Endometrial microvascular endothelial cells (primary cell): ENCODE results near the gene WDR90. TPM values are rescaled to one million over a fixed set of nuclear protein-coding genes. Genes with fewer than 3 reads are reported as not detected.
"Not testable (repeated sequence)": the region's sequence is repeated elsewhere in the genome, so short reads cannot be mapped to it uniquely, and the experiment has no call there.

Source experiments
- in situ Hi-C: cut with HindIII; loops from 2 replicates; pipeline ENCODE4 v1.10.0; 2017; ENCODE audit warnings: low sequenced_read_pairs, low pct_unique_long_range_greater_than_20kb; ENCODE audit errors: inconsistent ontology term
- total RNA-seq: library from RNA; depleted of rRNA; stranded (reverse); fragments of >200 nt; gene quantifications from one replicate; pipeline ENCODE4 v1.2.3, GENCODE V29; 2015; ENCODE audit errors: inconsistent ontology term

WDR90 gene
- total RNA-seq, 1 donor from 2014 or later: 39.7 TPM

DNA sequence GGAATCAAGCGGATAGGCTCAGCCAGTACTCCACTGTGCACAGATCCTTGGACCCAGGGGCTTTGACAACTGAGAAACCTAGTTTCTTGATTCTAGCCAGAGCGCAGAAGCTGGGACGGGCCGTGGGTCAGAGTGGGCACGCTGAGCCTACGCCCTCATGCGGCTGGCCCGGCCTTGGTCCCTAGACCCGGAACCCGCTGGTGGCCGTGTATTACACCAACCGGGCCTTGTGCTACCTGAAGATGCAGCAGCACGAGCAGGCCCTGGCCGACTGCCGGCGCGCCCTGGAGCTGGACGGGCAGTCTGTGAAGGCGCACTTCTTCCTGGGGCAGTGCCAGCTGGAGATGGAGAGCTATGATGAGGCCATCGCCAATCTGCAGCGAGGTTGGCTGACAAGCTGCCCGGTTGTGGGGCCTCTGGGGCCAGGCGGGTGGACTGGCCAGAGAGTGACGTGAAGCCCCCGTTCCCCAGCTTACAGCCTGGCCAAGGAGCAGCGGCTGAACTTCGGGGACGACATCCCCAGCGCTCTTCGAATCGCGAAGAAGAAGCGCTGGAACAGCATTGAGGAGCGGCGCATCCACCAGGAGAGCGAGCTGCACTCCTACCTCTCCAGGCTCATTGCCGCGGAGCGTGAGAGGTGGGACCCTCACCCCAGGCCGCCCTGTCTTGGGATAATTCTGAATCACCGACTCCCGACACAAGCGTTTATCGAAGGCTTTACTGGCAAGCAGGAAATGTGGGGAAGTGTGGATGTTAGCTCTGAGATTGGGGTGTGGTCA is 32.0 kb downstream of the WDR90 start:
- in situ Hi-C loops: no loop called here

DNA sequence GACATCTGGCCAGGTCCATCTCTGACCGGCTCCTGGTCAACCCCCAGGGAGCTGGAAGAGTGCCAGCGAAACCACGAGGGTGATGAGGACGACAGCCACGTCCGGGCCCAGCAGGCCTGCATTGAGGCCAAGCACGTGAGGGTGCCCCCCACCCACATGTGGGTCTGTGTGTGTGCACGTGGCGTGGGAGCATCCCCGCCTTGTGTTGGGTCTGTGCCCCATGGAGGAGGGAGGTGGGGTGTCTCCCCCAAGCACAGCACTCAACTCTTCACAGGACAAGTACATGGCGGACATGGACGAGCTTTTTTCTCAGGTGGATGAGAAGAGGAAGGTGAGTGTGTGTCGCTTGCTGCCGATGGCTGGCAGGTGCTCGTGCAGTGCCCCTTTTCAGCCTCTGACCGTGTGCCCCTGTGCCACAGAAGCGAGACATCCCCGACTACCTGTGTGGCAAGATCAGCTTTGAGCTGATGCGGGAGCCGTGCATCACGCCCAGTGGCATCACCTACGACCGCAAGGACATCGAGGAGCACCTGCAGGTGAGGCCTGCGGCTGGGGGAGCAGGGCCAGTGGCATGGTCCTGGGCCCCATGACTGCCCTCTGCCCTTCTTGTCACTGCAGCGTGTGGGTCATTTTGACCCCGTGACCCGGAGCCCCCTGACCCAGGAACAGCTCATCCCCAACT is 32.7 kb downstream of the WDR90 start:
- in situ Hi-C loops: no loop called here

DNA sequence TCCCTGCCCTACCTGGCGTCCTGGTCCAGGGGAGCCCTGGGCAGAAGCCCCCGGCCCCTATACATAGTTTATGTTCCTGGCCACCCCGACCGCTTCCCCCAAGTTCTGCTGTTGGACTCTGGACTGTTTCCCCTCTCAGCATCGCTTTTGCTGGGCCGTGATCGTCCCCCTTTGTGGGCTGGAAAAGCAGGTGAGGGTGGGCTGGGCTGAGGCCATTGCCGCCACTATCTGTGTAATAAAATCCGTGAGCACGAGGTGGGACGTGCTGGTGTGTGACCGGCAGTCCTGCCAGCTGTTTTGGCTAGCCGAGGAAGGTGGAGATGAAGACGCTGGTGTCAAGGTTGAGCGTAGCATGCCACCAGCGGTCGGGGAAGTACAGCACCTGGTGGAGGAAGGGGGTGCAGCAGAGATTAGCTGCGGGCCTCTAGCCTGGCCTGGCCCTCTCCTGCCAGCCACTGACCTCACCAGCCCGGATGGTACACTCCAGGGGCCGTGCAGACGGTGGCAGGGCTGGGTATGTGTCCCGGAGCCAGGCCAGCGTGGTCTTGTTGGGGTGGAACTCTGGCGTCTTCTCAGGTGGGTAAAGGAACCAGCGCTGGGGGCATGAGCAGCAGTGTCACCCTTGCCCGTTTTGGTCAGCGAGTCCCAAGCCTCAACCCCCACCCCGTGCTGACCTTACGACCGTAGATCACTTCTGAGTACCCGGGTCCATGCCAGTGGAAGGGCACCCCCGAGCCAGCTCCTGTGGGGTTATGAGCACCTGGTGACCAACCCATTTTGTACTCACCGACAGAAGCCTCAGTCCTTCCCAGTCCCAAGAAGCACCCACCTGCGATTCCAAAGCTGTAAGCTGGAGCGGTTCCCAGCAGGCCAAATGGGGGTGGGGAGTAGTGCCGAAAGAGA is 33.6 kb downstream of the WDR90 start:
- in situ Hi-C loops: no loop called here

DNA sequence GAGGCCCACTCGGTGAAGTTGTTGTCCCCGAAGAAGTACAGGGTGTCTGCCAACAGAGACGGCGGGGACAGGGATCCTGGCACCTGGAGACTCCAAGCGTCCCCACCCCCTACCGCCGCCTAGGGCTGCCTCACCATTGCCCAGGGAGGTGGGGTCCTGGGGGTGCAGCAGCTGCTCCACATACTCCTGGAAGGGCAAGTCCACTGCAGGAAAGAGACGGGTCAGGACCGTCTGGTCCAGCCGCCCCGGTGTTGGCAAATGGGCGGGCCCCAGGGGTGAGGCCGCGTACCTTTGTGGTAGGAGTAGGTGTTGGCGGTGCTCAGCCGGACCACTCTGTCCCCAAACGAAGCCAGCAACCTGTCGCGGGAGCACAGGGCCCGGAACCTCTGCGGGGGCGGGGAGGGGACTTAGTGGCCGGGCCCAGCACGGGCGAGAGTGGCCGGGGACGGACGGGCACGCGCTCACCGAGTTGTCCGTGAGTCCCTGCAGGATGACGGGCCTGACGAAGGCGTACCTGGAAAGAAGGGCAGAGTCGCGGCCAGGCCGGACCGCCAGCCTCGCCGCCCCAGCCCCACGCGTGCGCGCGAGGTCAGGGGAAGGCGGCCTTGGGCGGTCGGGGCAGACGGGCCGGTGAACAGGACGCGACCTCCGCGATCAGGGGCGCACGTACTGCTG is 34.4 kb downstream of the WDR90 start:
- in situ Hi-C loops: no loop called here

DNA sequence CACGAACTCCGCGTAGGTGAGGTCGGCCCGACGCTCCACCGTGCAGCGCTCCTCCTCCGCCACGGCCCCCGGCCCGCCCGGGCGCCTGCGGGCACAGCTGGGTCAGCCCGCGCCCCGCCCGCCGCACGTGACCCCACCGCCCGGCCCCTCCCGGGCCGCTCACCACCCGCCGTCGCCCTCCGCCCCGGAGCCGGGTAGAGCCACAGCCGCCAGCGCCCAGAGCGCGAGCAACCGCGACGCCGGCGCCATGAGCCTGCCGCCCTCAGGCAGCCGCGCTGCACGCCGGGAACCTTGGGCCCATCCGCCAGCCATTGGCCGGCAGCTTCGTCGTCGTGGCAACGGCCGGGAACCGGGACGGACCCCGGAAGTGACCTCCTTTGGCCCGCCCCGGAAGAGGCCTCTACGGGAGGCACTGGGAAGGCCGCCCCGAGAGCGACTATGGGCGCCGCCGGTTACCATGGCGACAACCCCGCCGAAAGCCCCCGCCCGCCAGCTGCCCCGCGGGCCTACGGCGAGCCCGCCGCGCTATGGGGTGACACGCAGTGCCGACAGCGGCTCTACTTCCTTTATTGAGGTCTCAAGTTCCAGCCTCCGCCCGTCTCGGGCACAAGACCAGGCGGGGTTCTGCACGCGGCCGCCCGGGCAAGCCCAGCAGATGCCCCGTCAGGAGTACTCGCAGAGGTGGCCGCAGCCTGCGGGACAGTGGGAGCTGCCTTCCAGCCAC is 35.1 kb downstream of the WDR90 start, which contains the start of gene JMJD8:
JMJD8 (minus strand) TSS at position 264 of the 724 bp plus-strand sequence; CDS start at position 249, 15 bp downstream.
- in situ Hi-C loops: no loop called here

DNA sequence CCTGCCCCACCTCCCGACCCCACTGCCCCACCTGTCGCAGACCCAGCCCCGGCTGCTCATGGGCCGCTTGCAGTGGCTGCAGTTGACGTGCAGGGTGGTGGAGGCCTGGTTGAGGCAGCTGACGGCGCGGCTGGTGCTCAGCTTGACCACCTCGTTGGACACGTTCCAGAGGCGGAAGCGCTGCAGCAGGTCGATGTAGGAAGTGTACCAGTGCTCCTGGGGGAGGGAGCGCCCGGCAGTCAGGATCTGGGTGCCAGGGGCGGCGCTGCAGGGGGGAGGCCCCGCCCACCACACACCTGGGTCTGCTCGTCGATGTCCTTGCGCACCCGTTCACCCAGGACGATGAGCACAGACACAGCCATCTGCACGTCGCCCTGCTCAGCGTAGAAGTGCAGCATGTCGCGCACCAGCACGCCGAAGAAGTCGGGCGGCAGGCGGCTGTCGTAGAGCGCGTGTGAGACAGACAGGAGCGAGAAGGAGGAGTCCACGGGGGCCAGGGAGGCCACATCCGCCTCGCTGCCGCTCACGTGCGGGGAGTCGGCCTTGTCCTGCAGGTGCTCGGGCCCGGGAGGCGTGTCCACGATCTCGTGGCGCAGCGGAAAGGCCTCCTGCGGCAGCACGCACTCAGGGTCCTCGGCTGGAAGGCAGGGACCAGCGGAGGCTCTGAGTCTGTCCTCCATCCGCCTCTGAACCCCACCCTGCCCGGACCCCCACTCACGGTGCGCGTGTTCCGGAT is 36.0 kb downstream of the WDR90 start:
- in situ Hi-C loops: no loop called here

DNA sequence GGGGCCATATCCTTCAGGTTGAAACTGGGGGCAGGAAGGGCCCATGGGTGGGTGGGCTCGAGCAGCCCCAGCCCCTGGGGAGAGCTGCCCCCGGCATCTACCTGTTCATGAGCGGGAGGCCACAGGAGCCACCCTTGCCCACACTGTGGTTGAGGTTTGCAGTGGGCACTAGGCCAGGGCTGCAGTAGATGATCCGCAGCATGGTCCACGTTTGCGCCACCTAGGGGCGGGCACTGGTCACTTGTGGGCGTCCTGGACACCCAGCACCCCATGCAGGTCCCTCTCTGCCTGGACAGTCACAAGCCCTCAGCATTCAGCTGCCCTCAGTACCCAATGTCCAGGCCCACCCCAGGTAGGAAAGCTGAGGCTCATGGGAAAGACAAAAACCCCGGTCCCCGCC is 36.8 kb downstream of the WDR90 start:
- in situ Hi-C loops: no loop called here

DNA sequence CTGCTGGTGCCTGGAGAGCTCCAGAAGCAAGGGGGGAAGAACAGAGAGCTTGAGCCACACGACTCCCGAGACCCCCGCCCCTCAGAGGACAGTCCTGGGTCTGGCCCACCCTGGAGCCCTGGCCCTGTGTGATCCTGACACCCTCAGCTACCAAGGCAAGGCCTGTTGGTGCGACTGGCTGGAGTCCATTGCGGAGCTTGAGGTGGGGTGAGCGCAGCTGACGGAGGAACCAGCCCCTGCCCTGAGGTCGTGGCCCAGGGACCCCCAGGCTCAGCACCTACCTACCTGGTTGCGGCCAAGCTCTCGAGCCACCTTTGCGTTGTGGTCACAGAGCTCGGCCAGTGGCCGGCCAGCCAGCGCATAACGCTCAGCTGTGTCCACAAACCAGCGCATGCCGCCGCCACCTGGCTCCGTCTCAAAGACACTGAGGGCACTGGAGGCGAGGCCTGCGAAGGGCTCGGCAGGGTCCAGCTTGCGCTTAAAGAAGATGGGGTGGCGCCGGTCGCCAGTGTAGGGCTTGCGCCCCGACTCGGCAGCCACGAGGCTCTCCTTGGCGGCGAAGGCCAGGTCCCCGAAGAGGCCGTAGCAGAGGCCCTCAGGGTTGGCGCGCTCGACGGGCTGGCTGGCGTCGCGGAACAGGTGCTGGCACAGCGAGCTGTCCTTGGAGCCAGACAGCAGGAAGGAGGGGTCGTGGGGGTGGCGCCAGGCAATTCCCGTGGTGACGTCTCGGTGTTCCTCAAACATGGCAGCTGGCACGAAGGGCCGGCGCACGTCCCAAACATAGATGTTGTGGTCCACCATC is 37.5 kb downstream of the WDR90 start:
- in situ Hi-C loops: no loop called here

GRCh38 chr16:687499-687898 is 38.3 kb downstream of the WDR90 start:
- in situ Hi-C loops: no loop called here

GRCh38 chr16:689175-689897 is 40.2 kb downstream of the WDR90 start:
- in situ Hi-C loops: no loop called here

- in situ Hi-C loops: not testable (repeated sequence)
These were observed 42.1 kb downstream of the WDR90 start for GRCh38 chr16:691242-691641.

GRCh38 chr16:692356-693108 is 43.4 kb downstream of the WDR90 start:
- in situ Hi-C loops: no loop called here

DNA sequence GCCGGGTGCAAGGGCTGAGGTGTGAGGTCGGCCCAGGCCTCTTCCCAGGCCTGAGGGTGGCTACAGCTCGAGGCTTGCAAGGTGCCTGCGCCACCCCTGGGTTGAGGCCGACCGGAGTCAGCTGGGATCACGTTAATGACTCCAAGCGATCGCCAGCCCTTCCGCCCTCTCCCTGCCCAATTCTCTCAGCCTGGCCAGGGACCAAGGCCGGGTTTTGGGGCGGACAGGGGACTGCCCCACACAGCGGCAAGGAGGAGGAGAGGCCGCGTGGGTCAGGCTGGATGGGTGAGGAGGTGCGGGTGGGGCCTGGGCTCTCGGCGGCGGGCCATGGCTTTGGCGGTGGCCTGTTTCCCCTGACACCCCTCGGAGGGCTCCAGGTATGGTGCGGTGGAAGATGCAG is 44.2 kb downstream of the WDR90 start:
- in situ Hi-C loops: no loop called here

DNA sequence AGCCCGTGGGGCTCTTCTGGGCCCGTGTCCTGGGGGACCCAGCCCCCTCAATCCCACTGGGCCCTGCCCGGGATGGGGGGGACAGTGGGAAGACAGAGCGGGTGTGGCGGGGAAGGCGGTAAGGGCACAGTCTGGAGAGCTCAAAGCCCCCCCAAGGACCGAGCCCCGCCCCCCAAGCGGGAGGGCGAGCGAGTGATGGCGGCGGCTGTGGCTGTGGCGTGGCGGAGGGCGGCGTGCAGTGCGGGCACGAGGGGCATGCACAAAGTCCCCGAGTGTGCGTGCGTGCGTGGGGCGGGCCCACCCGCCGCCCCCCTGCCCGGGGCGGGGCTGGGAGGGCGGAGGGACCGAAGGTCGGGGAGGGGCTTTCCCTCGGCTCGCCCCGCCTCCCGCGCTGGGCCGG is 44.6 kb downstream of the WDR90 start:
- in situ Hi-C loops: no loop called here

DNA sequence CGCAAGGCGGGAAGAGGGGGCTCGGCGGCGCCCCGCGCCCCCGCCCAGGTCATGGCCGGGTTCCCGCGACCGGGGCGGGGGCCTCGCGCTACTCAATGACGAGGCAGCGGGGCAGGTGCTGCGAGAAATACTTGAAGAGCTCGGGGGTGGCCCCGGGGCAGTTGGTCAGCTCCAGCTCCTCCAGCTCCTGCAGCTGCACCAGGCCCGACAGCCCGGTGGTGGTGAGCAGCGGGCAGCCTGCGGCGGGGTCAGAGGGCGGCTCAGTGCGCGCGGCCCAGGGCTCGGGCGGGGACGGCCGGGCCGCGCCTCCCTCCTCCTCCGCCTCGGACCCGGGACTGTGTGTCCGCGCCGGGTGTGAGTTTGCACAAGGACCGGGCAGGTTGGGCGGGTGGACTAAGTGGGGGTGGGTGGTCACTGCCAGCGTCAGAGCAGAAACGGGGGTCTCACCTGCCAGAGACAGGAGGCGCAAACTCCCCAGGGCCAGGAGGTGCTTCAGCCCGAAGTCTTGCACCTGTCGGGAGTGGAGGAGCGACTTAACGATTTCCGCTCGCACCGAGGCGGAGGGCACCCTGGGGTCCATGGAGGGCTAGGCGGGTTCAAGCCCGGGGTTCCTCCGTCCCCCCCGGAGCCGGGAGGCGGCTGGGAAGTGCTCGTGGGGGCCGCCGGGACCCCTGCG is 45.2 kb downstream of the WDR90 start:
- in situ Hi-C loops: no loop called here
